Peyer's patch (tissue), 4 donors: Measurements from ENCODE around the gene TRAF6. TPM values are rescaled to one million over a fixed set of nuclear protein-coding genes. Genes with fewer than 3 reads are reported as not detected.
"Not testable (repeated sequence)": the region's sequence is repeated elsewhere in the genome, so short reads cannot be mapped to it uniquely, and the experiment has no call there.

Experiments used
- DNase-seq, 3 donors: peaks; one replicate each; pipeline ENCODE4 v3.0.0-alpha.2; 2017 to 2019
- H3K27ac ChIP-seq, 4 donors: fragments of 200-600 bp; sonication (generic); one replicate each; pipeline ENCODE4 v1.5.1; 2016 to 2019
- H3K27me3 ChIP-seq, 2 donors: fragments of 200-600 bp; sonication (generic); one replicate each; pipeline ENCODE4 v1.5.1; 2019
- H3K36me3 ChIP-seq, 3 donors: fragments of 200-600 bp; sonication (generic); one replicate each; pipeline ENCODE4 v1.5.1; 2016 to 2019
- H3K4me1 ChIP-seq, 4 donors: fragments of 200-600 bp; sonication (generic); one replicate each; pipeline ENCODE4 v1.5.1; 2016 to 2019
- H3K4me3 ChIP-seq, 4 donors: fragments of 200-600 bp; sonication (generic); 1 replicate in 3 of 4; 2 replicates in 1 of 4; pipeline ENCODE4 v1.5.1; 2016 to 2019; ENCODE audit warnings: mild to moderate bottlenecking in 1 of 4
- H3K9me3 ChIP-seq, 4 donors: fragments of 200-600 bp; sonication (generic); one replicate each; pipeline ENCODE4 v1.5.1; 2016 to 2019; ENCODE audit warnings: mild to moderate bottlenecking in 1 of 4
- CTCF ChIP-seq, 6 experiments: fragments of 450-650 bp in 4 of 6; fragments of 200-600 bp in 2 of 6; sonication (generic) in 1 of 6; IDR thresholded peaks; one replicate each; pipeline ENCODE4 v1.5.1; 2017 to 2019; ENCODE audit warnings: antibody characterized with exemption in 6 of 6, mild to moderate bottlenecking in 3 of 6, moderate library complexity in 1 of 6
- POLR2A ChIP-seq, 2 donors: fragments of 450-650 bp; IDR thresholded peaks; one replicate each; pipeline ENCODE4 v1.5.1; 2017; ENCODE audit warnings: antibody characterized with exemption in 2 of 2, mild to moderate bottlenecking in 2 of 2, moderate library complexity in 2 of 2
- total RNA-seq, 4 donors: library from RNA; depleted of rRNA; stranded (reverse); fragments of >200 nt; gene quantifications; one replicate each; pipeline ENCODE4 v1.1.0, GENCODE V29; 2016

TRAF6 gene
- total RNA-seq, 4 donors from 2014 or later = 6.6 to 25.1 (median 18.4) TPM

- peak in 2 of 3 donors; percentile 55 to 72 for DNase-seq
- TF ChIP-seq POLR2A (IDR thresholded peaks at IDR 0.05) (no peak), CTCF (IDR thresholded peaks at IDR 0.05) (no peak)
- peak overlapping the region in 1 of 4 donors; percentile 17 for H3K27ac ChIP-seq
Observed at GRCh38 chr11:36512016-36512415, 1.9 kb upstream of the TRAF6 start.

GRCh38 chr11:36511062-36511461 lies 990 bp upstream of the TRAF6 start:
- not testable (repeated sequence) for H3K4me1 ChIP-seq, H3K27me3 ChIP-seq, H3K36me3 ChIP-seq, H3K9me3 ChIP-seq, DNase-seq
- H3K27ac ChIP-seq = peak overlapping the region in 1 of 4 donors; percentile 88
- H3K4me3 ChIP-seq = peak overlapping the region in 1 of 4 donors; percentile 84

More at GRCh38 chr11:36512016-36512415, 1.9 kb upstream of the TRAF6 start:
- no peaks in the 10 kb centered on the region for H3K27me3 ChIP-seq
- no peaks in the 10 kb centered on the region for H3K36me3 ChIP-seq
- no peak overlapping the region for H3K4me3 ChIP-seq
- no peaks in the 10 kb centered on the region for H3K9me3 ChIP-seq
- H3K4me1 ChIP-seq = peaks cover 0 to 5% (median 2%) of the 10 kb centered on the region in 4 donors

GRCh38 chr11:36510594-36510942 lies 496 bp upstream of the TRAF6 start:
- TF ChIP-seq POLR2A (IDR thresholded peaks at IDR 0.05) (no peak), CTCF (IDR thresholded peaks at IDR 0.05) (no peak)
- Histone ChIP-seq H3K4me3 (peak overlapping the region; percentile 84 to 99 (median 86)), H3K9me3 (no peaks in the 10 kb centered on the region), H3K4me1 (peaks cover 0 to 10% (median 2%) of the 10 kb centered on the region in 4 donors), H3K36me3 (no peaks in the 10 kb centered on the region), H3K27me3 (no peaks in the 10 kb centered on the region), H3K27ac (peak overlapping the region; percentile 86 to 97 (median 90))
- DNase-seq = no peak

GRCh38 chr11:36509201-36509639 lies 852 bp downstream of the TRAF6 start:
- peak overlapping the region; percentile 86 to 97 (median 90) for H3K27ac ChIP-seq

GRCh38 chr11:36508743-36509142 lies 1.3 kb downstream of the TRAF6 start:
- no peaks in the 10 kb centered on the region for H3K9me3 ChIP-seq
- no peak for DNase-seq
- TF ChIP-seq CTCF (IDR thresholded peaks at IDR 0.05) (no peak), POLR2A (IDR thresholded peaks at IDR 0.05) (no peak)
- no peaks in the 10 kb centered on the region for H3K36me3 ChIP-seq
- H3K27me3 ChIP-seq = no peaks in the 10 kb centered on the region
- peaks cover 0 to 10% (median 2%) of the 10 kb centered on the region in 4 donors for H3K4me1 ChIP-seq
- peak overlapping the region; percentile 86 to 97 (median 90) for H3K27ac ChIP-seq
- peak overlapping the region; percentile 84 to 99 (median 86) for H3K4me3 ChIP-seq

More at GRCh38 chr11:36509201-36509639, 852 bp downstream of the TRAF6 start:
- DNase-seq = no peak
- no peak for TF ChIP-seq CTCF (IDR thresholded peaks at IDR 0.05)
- H3K9me3 ChIP-seq = no peaks in the 10 kb centered on the region
- H3K36me3 ChIP-seq = no peaks in the 10 kb centered on the region
- H3K4me3 ChIP-seq = peak overlapping the region; percentile 84 to 99 (median 86)
- H3K4me1 ChIP-seq = peaks cover 0 to 10% (median 2%) of the 10 kb centered on the region in 4 donors
- no peaks in the 10 kb centered on the region for H3K27me3 ChIP-seq

GRCh38 chr11:36507824-36508489 lies 2.1 kb downstream of the TRAF6 start:
- Histone ChIP-seq H3K9me3 (no peaks in the 10 kb centered on the region), H3K27ac (peak overlapping the region in 2 of 4 donors; percentile 2 to 97), H3K4me1 (peaks cover 0 to 17% (median 2%) of the 10 kb centered on the region in 4 donors), H3K4me3 (peak overlapping the region in 2 of 4 donors; percentile 84 to 99), H3K36me3 (no peaks in the 10 kb centered on the region), H3K27me3 (no peaks in the 10 kb centered on the region)
- no peak for TF ChIP-seq POLR2A (IDR thresholded peaks at IDR 0.05)
- no peak for TF ChIP-seq CTCF (IDR thresholded peaks at IDR 0.05)
- DNase-seq = no peak
